GM21723 (cell line): Measurements from ENCODE around the gene ACER2.
"Not testable (repeated sequence)": the region's sequence is repeated elsewhere in the genome, so short reads cannot be mapped to it uniquely, and the experiment has no call there.

ENCODE experiments used
- ATAC-seq: cut with Tn5 transposase; IDR thresholded peaks from one replicate; pipeline ENCODE4 v1.9.1; 2021; ENCODE audit warnings: mild to moderate bottlenecking, moderate library complexity; ENCODE audit not compliant: unreplicated experiment

The ACER2 gene

DNA sequence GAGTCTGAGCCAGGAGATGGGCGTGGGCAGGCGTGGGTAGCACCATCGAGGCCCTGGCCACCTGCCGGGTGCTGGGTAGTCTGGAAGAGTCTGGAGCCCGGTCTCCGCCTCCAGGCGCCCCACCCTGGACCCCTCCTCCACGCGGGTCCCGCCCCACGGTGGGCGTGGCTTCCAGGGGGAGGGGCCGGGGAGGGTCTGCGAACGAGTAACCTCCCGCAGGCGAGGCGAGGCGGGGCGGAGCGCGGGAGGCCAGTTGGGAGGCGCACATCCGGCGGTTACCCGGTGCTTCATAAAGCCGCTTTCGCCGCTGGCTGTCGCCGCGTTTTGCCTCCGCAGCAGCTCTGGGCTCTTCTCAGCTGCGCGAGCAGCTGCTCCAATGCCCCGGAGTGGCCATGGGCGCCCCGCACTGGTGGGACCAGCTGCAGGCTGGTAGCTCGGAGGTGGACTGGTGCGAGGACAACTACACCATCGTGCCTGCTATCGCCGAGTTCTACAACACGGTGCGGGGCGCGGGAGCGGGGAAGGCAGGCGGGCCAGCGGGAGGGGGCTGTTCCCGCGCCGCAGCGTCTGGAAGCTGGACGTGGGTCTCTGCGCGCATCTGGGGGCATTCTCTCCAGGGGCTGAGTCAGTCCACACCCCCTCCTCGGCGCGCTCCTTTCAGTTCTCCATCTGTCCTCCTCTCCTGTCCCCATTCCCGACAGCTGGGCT is at the start of gene ACER2:
ACER2 (plus strand) TSS at position 317 of the 708 bp plus-strand sequence; CDS start at position 393, 76 bp downstream.
- ATAC-seq, result peak; percentile 91

- no peak for ATAC-seq
Measured at GRCh38 chr9:19369107-19369506, 39.7 kb upstream of the ACER2 start.

DNA sequence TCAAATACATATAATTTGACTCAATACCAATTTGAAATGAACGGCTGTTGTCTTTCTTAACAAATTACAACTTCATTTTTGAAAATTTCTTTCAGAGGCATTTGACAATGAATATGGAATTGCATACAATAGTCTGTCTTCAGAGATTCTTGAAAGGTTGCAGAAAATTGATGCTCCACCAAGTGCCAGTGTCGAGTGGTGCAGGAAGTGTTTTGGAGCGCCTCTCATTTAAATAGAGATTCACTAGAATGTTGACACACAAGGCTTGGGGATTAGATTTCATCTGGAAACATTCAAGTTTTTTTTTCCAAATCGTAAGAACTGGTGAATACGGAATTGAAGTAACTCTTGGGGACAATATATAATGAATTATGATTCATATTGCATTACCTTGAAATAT is 36.9 kb upstream of the ACER2 start:
- ATAC-seq, result no peak

- no peak for ATAC-seq
Measured at GRCh38 chr9:19372567-19372966, 36.2 kb upstream of the ACER2 start.

DNA sequence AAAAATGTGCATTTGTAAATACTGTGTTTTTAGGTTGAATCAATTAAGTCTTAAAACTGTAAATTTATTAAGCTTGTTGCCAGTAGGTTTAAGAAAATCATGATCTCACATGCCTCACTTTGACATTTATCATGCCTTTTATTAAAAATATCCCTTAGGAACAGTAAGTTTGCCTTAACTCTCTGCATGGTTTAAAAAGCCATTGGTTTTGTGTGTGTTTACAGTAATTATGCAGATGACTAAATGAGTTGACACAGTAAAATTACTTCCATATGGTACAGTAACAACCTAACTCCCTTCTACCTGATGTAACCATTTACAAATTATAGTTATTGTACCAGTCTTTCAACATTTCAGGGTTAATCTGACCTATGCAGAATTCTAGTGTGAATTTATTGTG is 35.3 kb upstream of the ACER2 start:
- no peak for ATAC-seq

DNA sequence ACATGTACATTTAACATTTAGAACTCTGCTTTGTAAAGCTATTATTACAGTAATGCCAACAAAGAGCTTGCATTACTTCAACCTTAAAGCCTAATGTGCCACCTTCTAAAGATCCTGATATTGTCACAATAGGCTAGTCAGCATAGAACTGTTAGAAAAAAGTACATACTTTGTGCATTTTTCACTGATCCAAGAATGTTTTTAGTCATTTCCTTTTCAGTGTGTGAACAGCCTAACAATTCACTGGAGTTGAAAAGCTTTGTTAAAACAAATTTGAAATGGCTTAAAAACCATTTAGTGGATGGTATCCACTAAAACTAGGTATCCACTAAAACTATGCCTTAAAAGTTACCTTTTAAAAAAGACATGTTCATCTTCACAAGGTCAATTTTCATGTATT is 33.3 kb upstream of the ACER2 start:
- ATAC-seq, result no peak

DNA sequence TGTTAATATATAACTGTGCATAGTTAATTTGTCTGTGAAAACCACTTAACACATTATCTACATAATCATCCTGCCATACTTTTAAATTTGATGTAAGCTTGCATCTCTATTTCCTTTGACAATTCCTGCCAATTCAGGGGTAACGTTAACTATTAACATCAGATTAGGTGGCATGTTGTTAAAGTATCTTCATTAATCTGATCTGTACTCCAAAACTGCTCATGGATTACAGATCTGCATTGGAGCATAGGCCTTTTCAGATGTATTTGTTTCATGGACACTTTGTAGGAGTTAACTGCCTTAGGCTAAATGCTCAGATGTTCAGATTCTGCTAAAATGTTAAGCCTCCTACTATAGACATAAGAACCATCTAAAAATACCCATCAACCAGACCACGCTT is 31.9 kb upstream of the ACER2 start:
- no peak for ATAC-seq

GRCh38 chr9:19378164-19378563 is 30.6 kb upstream of the ACER2 start:
- no peak for ATAC-seq

DNA sequence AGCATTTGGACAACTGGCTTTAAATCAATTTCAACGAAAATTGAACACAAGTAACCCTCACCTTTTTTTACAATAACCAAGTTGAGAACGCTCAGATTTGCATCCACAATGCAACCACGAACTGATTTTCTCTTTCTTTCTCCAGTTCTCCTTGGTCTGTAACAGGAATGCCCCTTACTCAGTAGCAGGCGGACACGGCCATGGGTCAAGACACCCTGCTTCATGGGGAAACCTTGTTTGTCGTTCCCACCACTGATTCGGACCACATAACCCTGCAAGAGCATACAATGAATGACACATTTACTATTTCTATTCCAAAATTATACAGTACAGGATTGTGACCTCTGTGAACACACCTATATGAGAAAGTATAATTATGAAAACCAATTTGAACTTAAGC is 30.2 kb upstream of the ACER2 start:
- no peak for ATAC-seq

DNA sequence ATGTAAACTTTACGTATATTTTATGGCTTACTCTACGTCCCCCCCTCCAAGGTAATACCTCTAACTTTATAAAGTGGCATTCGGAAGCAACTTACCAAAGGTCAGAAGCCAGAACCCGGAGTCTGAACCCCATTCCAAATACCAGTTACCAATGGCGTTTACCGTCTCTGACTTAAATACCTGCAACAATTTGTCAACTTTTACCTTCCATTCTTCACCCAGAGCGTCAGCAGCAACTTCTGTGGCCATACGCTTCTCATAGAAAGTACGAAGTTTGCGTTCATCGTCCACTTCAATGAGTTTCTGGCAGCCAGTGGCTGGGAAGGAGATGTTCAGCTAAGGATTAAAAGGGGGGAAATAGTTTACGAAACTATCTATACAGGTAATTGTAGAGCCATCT is 29.5 kb upstream of the ACER2 start:
- no peak for ATAC-seq

GRCh38 chr9:19379697-19380046 is 29.1 kb upstream of the ACER2 start:
- ATAC-seq, result peak; percentile 39

DNA sequence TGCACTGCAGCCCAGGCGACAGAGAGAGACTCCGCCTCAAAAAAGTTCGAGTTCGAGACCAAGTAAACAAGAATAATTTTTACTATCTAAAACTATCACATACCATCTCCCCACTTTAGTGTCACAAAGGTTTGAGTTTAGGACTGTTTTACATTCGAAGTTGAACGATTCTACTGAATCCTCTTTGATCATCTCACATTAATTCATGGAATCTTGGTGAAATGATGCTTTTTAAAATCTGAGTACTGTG is 28.1 kb upstream of the ACER2 start:
- ATAC-seq, result no peak

GRCh38 chr9:19381656-19382055 is 27.2 kb upstream of the ACER2 start:
- no peak for ATAC-seq

DNA sequence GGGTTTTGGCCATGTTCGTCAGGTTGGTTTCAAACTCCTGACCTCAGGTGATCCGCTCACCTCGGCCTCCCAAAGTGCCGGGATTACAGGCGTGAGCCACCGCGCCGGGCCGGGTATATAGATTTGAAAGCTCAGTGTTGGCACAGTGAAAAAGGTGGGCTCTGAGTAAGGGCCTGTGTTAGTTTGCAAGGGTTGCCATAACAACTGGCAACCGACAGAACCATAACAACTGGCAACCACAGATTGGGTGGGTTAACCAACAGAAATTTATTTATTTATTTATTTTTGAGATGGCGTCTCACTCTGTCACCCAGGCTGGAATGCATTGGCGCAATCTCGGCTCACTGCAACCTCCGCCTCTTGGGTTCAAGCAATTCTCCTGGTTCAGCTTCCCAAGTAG is 23.6 kb upstream of the ACER2 start:
- not testable (repeated sequence) for ATAC-seq

DNA sequence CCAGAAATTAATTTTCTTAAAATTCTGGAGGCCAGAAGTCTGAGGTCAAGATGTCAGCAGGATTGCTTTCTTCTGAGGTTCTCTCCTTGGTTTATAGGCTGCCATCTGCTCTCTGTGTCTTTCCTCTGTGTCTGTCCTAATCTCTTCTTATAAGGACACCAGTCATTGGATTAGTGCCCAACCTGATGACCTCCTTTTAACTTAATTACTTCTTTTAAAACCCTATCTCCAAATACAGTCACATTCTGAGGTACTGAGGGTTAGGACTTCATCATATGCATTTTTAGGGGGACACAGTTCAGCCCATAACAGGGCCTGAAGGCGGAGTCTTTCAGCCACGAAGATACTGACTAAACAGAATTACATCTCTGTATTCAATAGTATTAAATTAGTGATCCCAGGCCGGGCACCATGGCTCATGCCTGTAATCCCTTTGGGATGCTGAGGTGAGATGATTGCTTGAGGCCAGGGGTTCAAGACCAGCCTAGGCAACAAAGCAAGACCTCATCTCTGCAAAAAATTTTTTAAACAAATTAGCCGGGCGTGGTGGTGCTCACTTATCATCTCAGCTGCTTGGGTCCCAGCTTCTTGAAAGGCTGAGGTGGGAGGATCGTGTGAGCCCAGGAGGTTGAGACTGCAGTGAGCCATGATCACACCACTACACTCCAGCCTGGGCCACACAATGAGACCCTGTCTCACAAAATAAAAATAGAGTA is 22.9 kb upstream of the ACER2 start:
- no peak for ATAC-seq

DNA sequence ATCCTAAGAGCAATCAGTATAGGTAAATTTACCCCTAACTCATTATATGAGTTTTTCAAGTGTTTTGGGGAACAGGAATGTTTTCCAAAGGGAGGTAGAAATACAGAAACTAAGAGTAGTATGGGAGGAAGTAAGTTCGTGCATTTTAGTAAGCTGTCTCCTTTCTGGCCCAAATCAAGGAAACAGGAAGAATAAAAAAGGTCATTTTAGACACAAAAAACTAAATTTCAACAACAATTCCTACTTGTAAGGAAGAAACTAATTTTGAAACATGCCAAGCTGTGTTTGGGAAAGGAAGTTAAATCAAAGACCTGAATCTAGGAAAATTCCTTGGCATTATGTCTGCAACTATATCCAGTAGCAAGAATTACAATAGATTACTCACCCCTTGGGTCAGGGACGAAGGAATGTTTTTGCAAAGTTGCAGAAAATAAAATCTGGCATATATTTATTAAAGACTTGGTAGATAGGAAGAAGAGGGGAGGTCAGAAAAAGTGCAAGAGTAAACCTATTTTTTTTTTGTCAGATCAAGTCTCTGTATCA is 22.2 kb upstream of the ACER2 start:
- no peak for ATAC-seq

DNA sequence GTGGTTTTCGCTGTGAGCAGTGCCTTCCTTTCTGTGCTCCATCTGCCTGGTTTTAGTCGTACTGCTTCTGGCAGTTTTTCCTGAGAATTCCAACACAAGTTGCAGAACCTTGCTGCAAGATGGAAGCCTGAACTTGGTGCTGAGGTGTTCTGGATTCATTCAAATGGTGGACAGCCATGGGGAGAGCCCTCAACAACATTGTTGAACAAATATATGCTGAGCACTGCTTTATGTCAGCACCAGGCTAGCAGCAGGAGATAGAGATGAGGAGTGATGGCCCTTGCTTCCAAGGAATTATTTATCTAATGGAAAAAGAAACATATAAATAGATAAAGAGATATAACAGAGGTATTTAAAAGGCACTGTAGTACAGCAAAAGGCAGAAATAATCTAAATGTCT is 21.5 kb upstream of the ACER2 start:
- ATAC-seq, result no peak

GRCh38 chr9:19389539-19389938 is 19.3 kb upstream of the ACER2 start:
- not testable (repeated sequence) for ATAC-seq

DNA sequence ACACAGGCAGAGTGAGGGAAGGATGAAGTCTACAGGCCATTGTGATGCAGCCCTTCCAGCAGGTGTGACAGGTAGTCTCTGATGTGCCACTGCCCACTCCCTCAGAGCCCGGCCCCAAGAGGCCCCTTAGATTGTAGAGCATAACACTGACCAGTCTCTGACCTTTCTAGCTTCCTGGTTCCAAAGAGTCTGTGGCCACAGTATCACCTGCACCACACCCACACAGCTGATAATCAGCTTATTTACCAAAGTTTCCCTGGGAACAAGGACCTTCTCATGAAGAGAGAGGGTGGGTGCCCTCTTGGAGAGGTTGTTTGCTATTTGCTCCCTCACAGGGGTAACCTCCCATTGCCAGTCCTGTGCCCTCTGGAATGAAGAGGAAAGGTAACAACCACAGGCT is 11.0 kb upstream of the ACER2 start:
- ATAC-seq, result no peak

DNA sequence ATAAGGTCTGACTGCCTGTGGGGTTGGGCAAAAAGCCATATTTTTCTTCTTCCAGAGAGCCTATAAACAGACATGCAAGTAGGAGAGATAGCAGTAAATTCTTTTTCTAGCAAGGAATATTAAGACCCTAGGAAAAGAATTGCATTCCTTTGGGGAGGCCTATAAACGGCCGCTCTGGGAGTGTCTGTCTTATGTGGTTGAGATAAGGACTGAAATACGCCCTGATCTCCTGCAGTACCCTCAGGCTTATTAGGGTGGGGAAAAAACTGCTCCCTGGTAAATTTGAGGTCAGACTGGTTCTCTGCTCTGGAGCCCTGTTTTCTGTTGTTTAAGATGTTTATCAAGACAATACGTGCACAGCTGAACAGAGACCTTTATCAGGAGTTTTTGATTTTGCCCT is 5.6 kb upstream of the ACER2 start:
- ATAC-seq, result not testable (repeated sequence)

- no peak for ATAC-seq
Measured at GRCh38 chr9:19404283-19405075, 4.3 kb upstream of the ACER2 start.

- ATAC-seq, result no peak
Measured at GRCh38 chr9:19405771-19406170, 3.0 kb upstream of the ACER2 start.
